GM12878 (cell line): ENCODE results near the gene CSMD2. TPM values are rescaled to one million over a fixed set of nuclear protein-coding genes. Genes with fewer than 3 reads are reported as not detected.

Source experiments
- ATAC-seq: fragments of 200-7000 bp; cut with Tn5 transposase; 3 replicates; pipeline ENCODE4 v1.9.1; 2020; ENCODE audit warnings: mild to moderate bottlenecking, moderate library complexity
- BruUV-seq: library from RNA; stranded (reverse); fragments of 400-500 nt; replicated peaks from 2 replicates; lab custom pipeline; 2021; lab: Mats Ljungman, UMichigan
- CTCF ChIA-PET: fragments of 300-600 bp; sonication (Branson Sonifier 250); formaldehyde crosslinking; extraction: SDS; loops from one replicate; lab custom pipeline; 2021; ENCODE audit warnings: inconsistent platforms; lab: Yijun Ruan, JAX
- POLR2A ChIA-PET: fragments of 350-600 bp; formaldehyde crosslinking; extraction: SDS; loops from one replicate; lab custom pipeline; 2021; ENCODE audit warnings: inconsistent platforms; lab: Charles Lee
- RAD21 ChIA-PET: fragments of 300-600 bp; sonication (Branson Sonifier 250); formaldehyde crosslinking; loops from one replicate; lab custom pipeline; 2023; ENCODE audit warnings: antibody characterized with exemption; ENCODE audit not compliant: unreplicated experiment; lab: Charles Lee
- SMC1A ChIA-PET: fragments of 300-600 bp; sonication (Branson Sonifier 250); formaldehyde crosslinking; loops from one replicate; lab custom pipeline; 2023; ENCODE audit not compliant: unreplicated experiment, uncharacterized antibody; lab: Charles Lee
- DNase-seq: peaks from one replicate; pipeline ENCODE4 v3.0.0-alpha.2; 2011; ENCODE audit warnings: low read depth, low spot score
- FAIRE-seq: peaks from 3 replicates; lab custom pipeline; 2011; peaks lifted over from hg19 to GRCh38; lab: Jason Lieb, UNC
- H2AFZ ChIP-seq: 2 replicates; pipeline ENCODE4 v1.6.0; 2011; ENCODE audit warnings: low read depth, low read length, control low read depth; ENCODE audit not compliant: control insufficient read depth
- H3K27ac ChIP-seq: 2 replicates; pipeline ENCODE4 v1.5.1; 2011; ENCODE audit warnings: control low read depth; ENCODE audit not compliant: control insufficient read depth, insufficient read depth
- H3K27me3 ChIP-seq, 2 experiments: replicated peaks in 1 of 2; 2 replicates each; pipeline versions ENCODE4 v1.6.0 to v1.6.1; 2011; ENCODE audit warnings: low read length in 1 of 2; ENCODE audit not compliant: control insufficient read depth in 2 of 2, insufficient read depth in 2 of 2
- H3K36me3 ChIP-seq, 2 experiments: 2 replicates each; pipeline ENCODE4 v1.5.1; 2011; ENCODE audit warnings: low read length in 1 of 2; ENCODE audit not compliant: control insufficient read depth in 2 of 2, insufficient read depth in 2 of 2
- H3K4me1 ChIP-seq: 2 replicates; pipeline ENCODE4 v1.6.1; 2011; ENCODE audit warnings: mild to moderate bottlenecking, low read length, moderate library complexity, mixed read lengths; ENCODE audit not compliant: control insufficient read depth, insufficient read depth
- H3K4me2 ChIP-seq: 2 replicates; pipeline ENCODE4 v1.6.0; 2011; ENCODE audit warnings: control low read depth; ENCODE audit not compliant: control insufficient read depth, insufficient read depth
- H3K4me3 ChIP-seq: fragments of 200-600 bp; sonication (generic); 2 replicates; pipeline ENCODE4 v1.5.1; 2016
- H3K79me2 ChIP-seq: 2 replicates; pipeline ENCODE4 v1.6.0; 2011; ENCODE audit warnings: low read length; ENCODE audit not compliant: control insufficient read depth, insufficient read depth
- H3K9ac ChIP-seq: 2 replicates; pipeline ENCODE4 v1.8.0; 2011; ENCODE audit warnings: low read length, control low read depth, mixed read lengths; ENCODE audit not compliant: control insufficient read depth, insufficient read depth
- H3K9me3 ChIP-seq: replicated peaks from 3 replicates; pipeline ENCODE4 v1.5.1; 2011; ENCODE audit warnings: mild to moderate bottlenecking, low read length; ENCODE audit not compliant: control insufficient read depth, insufficient read depth
- H4K20me1 ChIP-seq: 2 replicates; pipeline ENCODE4 v1.6.0; 2011; ENCODE audit not compliant: control insufficient read depth, insufficient read depth
- CBX3 ChIP-seq: fragments of 200-600 bp; sonication (generic); IDR thresholded peaks from 2 replicates; pipeline ENCODE4 v1.6.1; 2016; ENCODE audit warnings: low read depth, borderline replicate concordance
- IRF4 ChIP-seq: IDR thresholded peaks from 2 replicates; pipeline ENCODE4 v1.6.1; 2011; ENCODE audit warnings: low read depth, low read length
- RB1 ChIP-seq: fragments of 450-650 bp; formaldehyde crosslinking; IDR thresholded peaks from 2 replicates; pipeline ENCODE4 v1.6.1; 2017; ENCODE audit warnings: mild to moderate bottlenecking, borderline replicate concordance
- STAT1 ChIP-seq: fragments of 450-650 bp; conservative IDR thresholded peaks from 2 replicates; pipeline ENCODE4 v1.6.1; 2014; ENCODE audit warnings: antibody characterized with exemption, mild to moderate bottlenecking
- ZNF217 ChIP-seq: fragments of 450-650 bp; IDR thresholded peaks from 2 replicates; pipeline ENCODE4 v1.6.1; 2017; ENCODE audit warnings: antibody characterized with exemption, mild to moderate bottlenecking
- ZNF384 ChIP-seq: IDR thresholded peaks from 2 replicates; pipeline ENCODE4 v1.6.1; 2012; ENCODE audit warnings: low read depth, mild to moderate bottlenecking, low read length, improper control_type of control experiment, borderline replicate concordance
- ZNF622 ChIP-seq: fragments of 450-650 bp; IDR thresholded peaks from 2 replicates; pipeline ENCODE4 v1.6.1; 2017; ENCODE audit warnings: mild to moderate bottlenecking, inconsistent platforms
- WGBS: methylation state at CpG from one replicate; pipeline ENCODE4 v1.1.6; 2016; ENCODE audit warnings: low lambda C conversion rate; ENCODE audit not compliant: insufficient replicate concordance, insufficient coverage; ENCODE audit errors: missing lambda C conversion rate; 5-methylcytosine and 5-hydroxymethylcytosine counted together
- in situ Hi-C: fragments of 300-500 bp; cut with MboI; formaldehyde crosslinking; loops from 9 replicates; pipeline ENCODE4 v1.14.3; 2018; ENCODE audit warnings: mixed read lengths
- intact Hi-C: fragments of 100-400 bp; cut with micrococcal nuclease; formaldehyde crosslinking; loops from one replicate; pipeline ENCODE4 v1.14.2; 2022; ENCODE audit not compliant: unreplicated experiment
- polyA plus RNA-seq, 11 experiments: library from polyadenylated mRNA; depleted of rRNA in 4 of 11; unstranded in 6 of 11; stranded (reverse) in 5 of 11; fragments of >200 nt; fragmentation: Nextera tagmentation in 4 of 11; fragmentation: Illumina TruSeq in 1 of 11; extraction: Ambion mirVana in 4 of 11; extraction: Trizol in 1 of 11; gene quantifications; 1 replicate in 1 of 11; 2 replicates in 10 of 11; pipeline versions ENCODE4 v1.2.1 to v1.2.3, GENCODE V29; 2011 to 2016; ENCODE audit warnings: inconsistent platforms in 2 of 11, missing spikeins in 2 of 11, low read depth in 1 of 11
- total RNA-seq, 4 experiments: library from RNA; depleted of rRNA in 3 of 4; stranded (reverse); fragments of >200 nt in 3 of 4; fragmentation: Illumina TruSeq in 1 of 4; extraction: Trizol in 1 of 4; gene quantifications; 2 replicates each; pipeline versions ENCODE4 v1.2.1 to v1.2.3, GENCODE V29; 2013 to 2021
- TF ChIP-seq, protein P1 (sequence below): IDR thresholded peaks from 2 replicates; pipeline ENCODE4 v1.6.1; 2012; ENCODE audit warnings: low read depth, low read length, improper control_type of control experiment
- TF ChIP-seq, protein P2 (sequence below): fragments of 450-650 bp; IDR thresholded peaks from 2 replicates; pipeline ENCODE4 v1.6.1; 2017; ENCODE audit warnings: mild to moderate bottlenecking, low read depth, inconsistent platforms; ENCODE audit not compliant: poor library complexity, severe bottlenecking
- TF ChIP-seq, protein P3 (sequence below): IDR thresholded peaks from 2 replicates; pipeline ENCODE4 v1.6.1; 2011; ENCODE audit warnings: mild to moderate bottlenecking, low read depth, low read length, moderate library complexity; ENCODE audit not compliant: insufficient replicate concordance
- TF ChIP-seq, protein P4 (sequence below): fragments of 450-650 bp; IDR thresholded peaks from 2 replicates; pipeline ENCODE4 v1.6.1; 2014; ENCODE audit warnings: mild to moderate bottlenecking

The CSMD2 gene
- total and polyA plus RNA-seq, 10 of the 15 experiments (the other 5 are each of a cell fraction or from before 2014, with no cell fraction given): under 0.01 TPM; not detected in 9

DNA sequence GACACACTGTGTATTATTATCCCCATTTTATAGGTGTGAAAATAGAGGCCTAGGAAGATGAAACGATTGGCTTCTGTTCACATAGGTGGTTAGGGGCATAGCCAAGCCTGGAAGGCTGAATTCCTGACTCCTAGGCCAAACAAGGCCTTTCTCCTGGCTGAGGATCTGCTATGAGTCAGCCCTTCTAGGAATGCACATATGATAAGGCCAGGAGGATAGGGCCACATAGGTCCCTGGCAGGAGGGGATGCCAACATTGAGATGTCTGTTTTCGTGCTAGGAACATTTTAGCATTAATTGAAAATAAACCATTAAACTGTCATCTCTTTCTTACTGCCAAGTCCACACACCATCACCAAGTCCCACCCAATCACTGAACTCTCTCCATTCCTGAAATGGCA lies 9.2 kb downstream of the CSMD2 start:
- no TSS peak for BruUV-seq
- FAIRE-seq: no peak
- Histone ChIP-seq H4K20me1 (no peaks in the 10 kb centered on the region), H3K36me3 (no peaks in the 10 kb centered on the region), H3K79me2 (no peaks in the 10 kb centered on the region), H3K4me1 (no peaks in the 10 kb centered on the region), H3K9me3 (no peaks in the 10 kb centered on the region), H3K9ac (no peak overlapping the region), H2AFZ (no peak overlapping the region), H3K4me3 (no peak overlapping the region), H3K27ac (no peak overlapping the region), H3K27me3 (peaks cover 0 to under 1% of the 10 kb centered on the region in 2 experiments; a peak in 3 of 4 replicates), H3K4me2 (no peak overlapping the region)
- no peak for ATAC-seq
- DNase-seq: no peak
- in situ Hi-C loops: no loop called here
- no peak for TF ChIP-seq CBX3
- TF ChIP-seq, protein P1, sequence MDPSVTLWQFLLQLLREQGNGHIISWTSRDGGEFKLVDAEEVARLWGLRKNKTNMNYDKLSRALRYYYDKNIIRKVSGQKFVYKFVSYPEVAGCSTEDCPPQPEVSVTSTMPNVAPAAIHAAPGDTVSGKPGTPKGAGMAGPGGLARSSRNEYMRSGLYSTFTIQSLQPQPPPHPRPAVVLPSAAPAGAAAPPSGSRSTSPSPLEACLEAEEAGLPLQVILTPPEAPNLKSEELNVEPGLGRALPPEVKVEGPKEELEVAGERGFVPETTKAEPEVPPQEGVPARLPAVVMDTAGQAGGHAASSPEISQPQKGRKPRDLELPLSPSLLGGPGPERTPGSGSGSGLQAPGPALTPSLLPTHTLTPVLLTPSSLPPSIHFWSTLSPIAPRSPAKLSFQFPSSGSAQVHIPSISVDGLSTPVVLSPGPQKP: no peak
- ChIA-PET CTCF (no interaction called here), POLR2A (no interaction called here), SMC1A (interaction anchor here (0.7 kb wide), 1 partner anchor 172 kb away, joined by 3 read pairs; no protein-coding TSS in a partner anchor), RAD21 (no interaction called here)
- 6% methylated on average over 2 of the region's 2 CpGs for WGBS
- intact Hi-C loops: no loop called here

DNA sequence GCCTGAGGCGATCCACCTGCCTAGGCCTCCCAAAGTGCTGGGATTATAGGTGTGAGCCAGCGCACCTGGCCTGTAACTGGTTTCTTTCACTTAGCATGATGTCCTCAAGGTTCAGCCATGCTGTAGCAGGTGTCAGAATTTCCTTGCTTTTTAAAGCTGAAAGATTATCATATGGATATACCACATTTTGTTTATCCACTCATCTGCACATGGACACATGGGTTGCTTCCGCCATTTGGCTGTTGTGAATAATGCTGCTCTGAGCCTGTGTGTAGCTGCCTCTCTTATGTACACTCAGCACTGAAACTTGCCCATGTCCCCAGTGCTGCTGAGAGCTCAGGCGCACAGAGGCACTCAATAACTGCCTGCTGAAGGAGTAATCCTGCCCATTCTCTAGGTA lies 11.8 kb downstream of the CSMD2 start:
- BruUV-seq: no TSS peak

More for the DNA sequence above, 11.8 kb downstream of the CSMD2 start:
- no peaks in the 10 kb centered on the region for H3K27me3 ChIP-seq
- ChIA-PET RAD21 (no interaction called here), SMC1A (no interaction called here), POLR2A (no interaction called here), CTCF (interaction anchor here (1.6 kb wide), 1 partner anchor 29 kb away, joined by 4 read pairs; no protein-coding TSS in a partner anchor)
- no peaks in the 10 kb centered on the region for H3K4me1 ChIP-seq
- H3K9ac ChIP-seq: no peak overlapping the region
- no peak for DNase-seq
- H3K9me3 ChIP-seq: no peaks in the 10 kb centered on the region
- FAIRE-seq: no peak
- WGBS: 54% methylated on average over 4 of the region's 4 CpGs
- intact Hi-C loops (no loop called here), in situ Hi-C loops (no loop called here)
- no peak overlapping the region for H3K4me2 ChIP-seq
- H3K79me2 ChIP-seq: no peaks in the 10 kb centered on the region
- no peak overlapping the region for H2AFZ ChIP-seq
- no peak overlapping the region for H3K27ac ChIP-seq
- no peak overlapping the region for H3K4me3 ChIP-seq
- no peaks in the 10 kb centered on the region for H3K36me3 ChIP-seq
- H4K20me1 ChIP-seq: no peaks in the 10 kb centered on the region
- ATAC-seq: no peak
- TF ChIP-seq, protein P2, sequence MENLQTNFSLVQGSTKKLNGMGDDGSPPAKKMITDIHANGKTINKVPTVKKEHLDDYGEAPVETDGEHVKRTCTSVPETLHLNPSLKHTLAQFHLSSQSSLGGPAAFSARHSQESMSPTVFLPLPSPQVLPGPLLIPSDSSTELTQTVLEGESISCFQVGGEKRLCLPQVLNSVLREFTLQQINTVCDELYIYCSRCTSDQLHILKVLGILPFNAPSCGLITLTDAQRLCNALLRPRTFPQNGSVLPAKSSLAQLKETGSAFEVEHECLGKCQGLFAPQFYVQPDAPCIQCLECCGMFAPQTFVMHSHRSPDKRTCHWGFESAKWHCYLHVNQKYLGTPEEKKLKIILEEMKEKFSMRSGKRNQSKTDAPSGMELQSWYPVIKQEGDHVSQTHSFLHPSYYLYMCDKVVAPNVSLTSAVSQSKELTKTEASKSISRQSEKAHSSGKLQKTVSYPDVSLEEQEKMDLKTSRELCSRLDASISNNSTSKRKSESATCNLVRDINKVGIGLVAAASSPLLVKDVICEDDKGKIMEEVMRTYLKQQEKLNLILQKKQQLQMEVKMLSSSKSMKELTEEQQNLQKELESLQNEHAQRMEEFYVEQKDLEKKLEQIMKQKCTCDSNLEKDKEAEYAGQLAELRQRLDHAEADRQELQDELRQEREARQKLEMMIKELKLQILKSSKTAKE: no peak
- TF ChIP-seq ZNF622 (no peak), RB1 (no peak), IRF4 (no peak), STAT1 (no peak), ZNF384 (no peak), ZNF217 (no peak)
- TF ChIP-seq, protein P3, sequence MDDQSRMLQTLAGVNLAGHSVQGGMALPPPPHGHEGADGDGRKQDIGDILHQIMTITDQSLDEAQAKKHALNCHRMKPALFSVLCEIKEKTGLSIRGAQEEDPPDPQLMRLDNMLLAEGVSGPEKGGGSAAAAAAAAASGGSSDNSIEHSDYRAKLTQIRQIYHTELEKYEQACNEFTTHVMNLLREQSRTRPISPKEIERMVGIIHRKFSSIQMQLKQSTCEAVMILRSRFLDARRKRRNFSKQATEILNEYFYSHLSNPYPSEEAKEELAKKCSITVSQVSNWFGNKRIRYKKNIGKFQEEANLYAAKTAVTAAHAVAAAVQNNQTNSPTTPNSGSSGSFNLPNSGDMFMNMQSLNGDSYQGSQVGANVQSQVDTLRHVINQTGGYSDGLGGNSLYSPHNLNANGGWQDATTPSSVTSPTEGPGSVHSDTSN: no peak
- TF ChIP-seq, protein P4, sequence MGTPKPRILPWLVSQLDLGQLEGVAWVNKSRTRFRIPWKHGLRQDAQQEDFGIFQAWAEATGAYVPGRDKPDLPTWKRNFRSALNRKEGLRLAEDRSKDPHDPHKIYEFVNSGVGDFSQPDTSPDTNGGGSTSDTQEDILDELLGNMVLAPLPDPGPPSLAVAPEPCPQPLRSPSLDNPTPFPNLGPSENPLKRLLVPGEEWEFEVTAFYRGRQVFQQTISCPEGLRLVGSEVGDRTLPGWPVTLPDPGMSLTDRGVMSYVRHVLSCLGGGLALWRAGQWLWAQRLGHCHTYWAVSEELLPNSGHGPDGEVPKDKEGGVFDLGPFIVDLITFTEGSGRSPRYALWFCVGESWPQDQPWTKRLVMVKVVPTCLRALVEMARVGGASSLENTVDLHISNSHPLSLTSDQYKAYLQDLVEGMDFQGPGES: no peak
